ENCODE data around the gene PON1. TPM values are rescaled to one million over a fixed set of nuclear protein-coding genes. Genes with fewer than 3 reads are reported as not detected.

The PON1 gene
- total RNA-seq, 4 donors from 2014 or later: 0.31 TPM; not detected in 3

DNA sequence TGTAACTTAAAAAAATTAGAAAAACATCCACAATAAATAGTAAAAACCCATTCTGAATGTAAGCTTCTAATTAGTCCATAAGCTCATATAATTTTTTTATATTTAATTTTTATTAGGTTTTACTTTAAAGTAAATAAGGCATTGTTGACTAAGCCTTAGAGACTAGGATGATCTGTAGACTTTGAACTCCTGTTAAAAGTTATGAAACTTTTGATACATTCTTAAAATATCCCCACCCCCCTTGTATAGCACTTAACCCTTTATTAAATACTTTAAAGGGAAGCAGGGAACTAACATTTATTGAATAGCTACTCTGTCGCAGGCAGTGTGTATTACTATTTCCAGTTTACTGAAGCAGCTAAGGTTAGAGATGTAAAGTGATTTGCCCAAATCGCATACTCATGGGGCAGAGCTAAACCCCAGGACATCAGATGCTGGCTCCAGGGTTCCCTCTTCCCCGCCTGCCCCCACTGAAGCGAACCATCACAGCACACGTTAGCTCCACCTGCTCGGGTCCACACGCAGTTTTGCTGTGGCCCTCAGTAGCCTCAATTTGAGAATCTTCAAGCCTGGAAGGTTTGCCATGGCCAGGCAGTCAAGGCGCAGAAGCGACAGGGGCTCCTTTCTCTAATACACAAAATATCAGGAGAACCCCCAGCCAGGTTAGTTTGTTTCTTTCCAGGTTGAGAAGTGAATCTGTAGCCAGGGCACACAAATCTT, 762 bp downstream of the PON1 start:
- Histone ChIP-seq H3K4me3 (no peak overlapping the region), H3K36me3 (no peaks in the 10 kb centered on the region), H3K27ac (no peak overlapping the region), H3K9me3 (no peaks in the 10 kb centered on the region), H3K27me3 (no peaks in the 10 kb centered on the region), H3K4me1 (no peaks in the 10 kb centered on the region)
- ATAC-seq (no peak), DNase-seq (no peak)
- in situ Hi-C loops (cut with MboI; ENCODE audit: low sequenced_read_pairs in 4 of 4): no loop called here
- TF ChIP-seq, protein P1, sequence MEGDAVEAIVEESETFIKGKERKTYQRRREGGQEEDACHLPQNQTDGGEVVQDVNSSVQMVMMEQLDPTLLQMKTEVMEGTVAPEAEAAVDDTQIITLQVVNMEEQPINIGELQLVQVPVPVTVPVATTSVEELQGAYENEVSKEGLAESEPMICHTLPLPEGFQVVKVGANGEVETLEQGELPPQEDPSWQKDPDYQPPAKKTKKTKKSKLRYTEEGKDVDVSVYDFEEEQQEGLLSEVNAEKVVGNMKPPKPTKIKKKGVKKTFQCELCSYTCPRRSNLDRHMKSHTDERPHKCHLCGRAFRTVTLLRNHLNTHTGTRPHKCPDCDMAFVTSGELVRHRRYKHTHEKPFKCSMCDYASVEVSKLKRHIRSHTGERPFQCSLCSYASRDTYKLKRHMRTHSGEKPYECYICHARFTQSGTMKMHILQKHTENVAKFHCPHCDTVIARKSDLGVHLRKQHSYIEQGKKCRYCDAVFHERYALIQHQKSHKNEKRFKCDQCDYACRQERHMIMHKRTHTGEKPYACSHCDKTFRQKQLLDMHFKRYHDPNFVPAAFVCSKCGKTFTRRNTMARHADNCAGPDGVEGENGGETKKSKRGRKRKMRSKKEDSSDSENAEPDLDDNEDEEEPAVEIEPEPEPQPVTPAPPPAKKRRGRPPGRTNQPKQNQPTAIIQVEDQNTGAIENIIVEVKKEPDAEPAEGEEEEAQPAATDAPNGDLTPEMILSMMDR (IDR thresholded peaks at IDR 0.05 in 4 of 5, conservative IDR thresholded peaks at IDR 0.05 in 1 of 5): no peak
- no peak for TF ChIP-seq POLR2A (IDR thresholded peaks at IDR 0.05)
- intact Hi-C loops (cut with DNase I; ENCODE audit: low total_unique reads): no loop called here

DNA sequence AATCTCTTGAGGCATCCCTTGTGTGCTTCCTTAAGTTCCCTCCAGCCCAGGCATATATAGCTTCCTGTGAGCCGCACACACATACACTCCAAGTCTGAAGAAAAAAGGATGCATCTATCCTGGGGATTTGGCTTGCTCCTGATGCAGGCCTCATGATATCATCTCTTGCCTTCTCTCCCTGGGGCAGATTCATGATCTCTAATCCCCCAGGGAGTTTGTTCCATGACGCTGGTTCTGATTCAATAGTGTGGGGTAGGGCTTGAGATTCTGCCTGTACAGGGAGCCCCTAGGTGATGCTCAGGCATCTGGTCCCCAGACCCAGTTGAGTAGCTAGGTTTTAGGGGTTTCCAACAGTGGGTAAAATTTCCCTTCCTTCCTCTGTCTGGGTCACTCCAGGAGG, 1.5 kb downstream of the PON1 start:
- Histone ChIP-seq H3K36me3 (no peaks in the 10 kb centered on the region), H3K4me1 (no peaks in the 10 kb centered on the region), H3K27me3 (no peaks in the 10 kb centered on the region), H3K4me3 (no peak overlapping the region), H3K27ac (no peak overlapping the region), H3K9me3 (no peaks in the 10 kb centered on the region)
- DNase-seq (no peak), ATAC-seq (no peak)
- intact Hi-C loops (cut with DNase I; ENCODE audit: low total_unique reads): no loop called here
- in situ Hi-C loops (cut with MboI; ENCODE audit: low sequenced_read_pairs in 4 of 4): no loop called here
- TF ChIP-seq, protein P1 (IDR thresholded peaks at IDR 0.05 in 4 of 5, conservative IDR thresholded peaks at IDR 0.05 in 1 of 5): no peak
- no peak for TF ChIP-seq POLR2A (IDR thresholded peaks at IDR 0.05)

DNA sequence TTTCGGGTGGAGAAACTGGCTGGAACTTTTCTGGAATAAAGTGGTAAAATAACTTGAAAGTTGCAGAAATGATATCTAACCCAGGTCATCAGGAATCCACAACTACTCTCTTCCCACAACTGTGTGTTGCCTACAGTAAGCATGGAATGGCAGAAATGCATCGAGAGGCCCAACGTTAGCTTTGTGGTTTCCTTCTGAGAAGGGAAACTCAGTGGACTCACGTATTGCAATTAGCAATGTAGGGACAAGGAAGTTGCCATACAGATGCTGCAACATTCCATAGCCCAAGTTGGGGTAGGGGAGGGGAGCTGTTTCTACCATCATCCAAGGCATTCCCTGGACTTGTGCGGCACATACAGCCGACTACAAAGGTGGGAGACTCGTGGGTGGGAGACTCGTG, 1.9 kb downstream of the PON1 start:
- no peak for ATAC-seq
- Histone ChIP-seq H3K27me3 (no peaks in the 10 kb centered on the region), H3K4me3 (no peak overlapping the region), H3K36me3 (no peaks in the 10 kb centered on the region), H3K9me3 (no peaks in the 10 kb centered on the region), H3K4me1 (no peaks in the 10 kb centered on the region), H3K27ac (no peak overlapping the region)
- no peak for DNase-seq
- TF ChIP-seq POLR2A (IDR thresholded peaks at IDR 0.05): no peak
- TF ChIP-seq, protein P1 (IDR thresholded peaks at IDR 0.05 in 4 of 5, conservative IDR thresholded peaks at IDR 0.05 in 1 of 5): no peak
- in situ Hi-C loops (cut with MboI; ENCODE audit: low sequenced_read_pairs in 4 of 4) (no loop called here), intact Hi-C loops (cut with DNase I; ENCODE audit: low total_unique reads) (no loop called here)

DNA sequence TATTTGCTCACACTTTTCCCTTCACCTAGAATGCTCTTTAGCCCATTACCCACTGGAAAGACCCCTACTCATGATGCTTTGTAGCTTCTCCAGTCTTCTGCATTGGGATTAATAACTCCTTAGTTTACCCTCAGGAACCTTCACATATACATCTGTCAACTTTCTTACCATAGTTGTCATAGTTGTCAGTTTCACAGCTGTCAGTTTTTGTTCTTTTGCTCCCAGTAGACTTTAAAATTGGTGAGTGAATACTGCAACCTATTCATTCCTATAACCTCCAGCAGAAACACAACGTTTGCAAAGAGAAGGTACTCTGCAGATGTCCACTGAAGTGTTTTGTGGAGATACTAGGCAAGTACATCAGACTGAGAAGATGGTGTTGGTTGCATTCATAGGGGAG, 2.6 kb downstream of the PON1 start:
- no peaks in the 10 kb centered on the region for H3K9me3 ChIP-seq
- in situ Hi-C loops (cut with MboI; ENCODE audit: low sequenced_read_pairs in 4 of 4): no loop called here
- no peak for ATAC-seq

More for the DNA sequence above, 2.6 kb downstream of the PON1 start:
- no peaks in the 10 kb centered on the region for H3K4me1 ChIP-seq
- no peak for DNase-seq
- H3K27ac ChIP-seq: no peak overlapping the region
- no peak for TF ChIP-seq POLR2A (IDR thresholded peaks at IDR 0.05)
- TF ChIP-seq, protein P1 (IDR thresholded peaks at IDR 0.05 in 4 of 5, conservative IDR thresholded peaks at IDR 0.05 in 1 of 5): no peak
- intact Hi-C loops (cut with DNase I; ENCODE audit: low total_unique reads): no loop called here
- no peaks in the 10 kb centered on the region for H3K36me3 ChIP-seq
- no peak overlapping the region for H3K4me3 ChIP-seq
- no peaks in the 10 kb centered on the region for H3K27me3 ChIP-seq

Measured in gastrocnemius medialis (tissue), 4 donors.